ENCODE results near the gene ATP2B2.

ATP2B2 gene

DNA sequence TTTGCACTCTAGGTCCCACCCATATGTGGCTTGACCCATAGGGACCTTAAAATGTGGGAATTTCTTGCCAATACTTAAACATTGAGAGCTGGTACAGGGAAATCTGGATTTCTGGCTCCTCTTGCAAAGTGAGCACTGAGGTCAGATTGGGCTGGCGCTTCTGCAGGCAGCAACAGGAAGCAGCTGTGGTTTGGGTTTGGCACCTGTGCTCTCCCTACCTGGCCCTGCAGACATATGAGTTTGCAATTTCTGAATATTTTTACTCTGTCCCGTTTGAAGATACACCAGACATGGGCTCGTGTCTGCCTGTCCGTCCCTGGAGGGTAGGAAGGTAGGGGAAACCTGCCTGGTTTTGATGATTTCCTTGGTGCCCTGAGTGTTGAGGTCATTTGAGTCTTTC is 109.7 kb downstream of the ATP2B2 start:
- Histone ChIP-seq H3K36me3 (ENCODE audit: control insufficient read depth in 2 of 2, insufficient read depth in 1 of 2, low read length in 2 of 2) (no peaks in the 10 kb centered on the region), H3K9me3 (ENCODE audit: control insufficient read depth, insufficient read depth, low read depth, low read length) (no peaks in the 10 kb centered on the region), H3K4me3 (ENCODE audit: low read depth, low read length) (no peak overlapping the region), H3K4me1 (ENCODE audit: control insufficient read depth, insufficient read depth, low read length) (no peaks in the 10 kb centered on the region), H3K27ac (ENCODE audit: extremely low read depth, low read depth, low read length) (no peak overlapping the region)
- ChIA-PET CTCF (interaction anchor here (0.6 kb wide), 1 partner anchor 74 kb away, joined by 4 read pairs; no protein-coding TSS in a partner anchor), POLR2A (no interaction called here)
- TF ChIP-seq ZNF48 (tag by site-specific recombination; IDR thresholded peaks at IDR 0.05): no peak
- no peak for TF ChIP-seq EGR2 (tag by site-specific recombination; IDR thresholded peaks at IDR 0.05; ENCODE audit: low read depth)
- TF ChIP-seq ZNF2 (tag by site-specific recombination; IDR thresholded peaks at IDR 0.05): no peak
- TF ChIP-seq, protein P1, sequence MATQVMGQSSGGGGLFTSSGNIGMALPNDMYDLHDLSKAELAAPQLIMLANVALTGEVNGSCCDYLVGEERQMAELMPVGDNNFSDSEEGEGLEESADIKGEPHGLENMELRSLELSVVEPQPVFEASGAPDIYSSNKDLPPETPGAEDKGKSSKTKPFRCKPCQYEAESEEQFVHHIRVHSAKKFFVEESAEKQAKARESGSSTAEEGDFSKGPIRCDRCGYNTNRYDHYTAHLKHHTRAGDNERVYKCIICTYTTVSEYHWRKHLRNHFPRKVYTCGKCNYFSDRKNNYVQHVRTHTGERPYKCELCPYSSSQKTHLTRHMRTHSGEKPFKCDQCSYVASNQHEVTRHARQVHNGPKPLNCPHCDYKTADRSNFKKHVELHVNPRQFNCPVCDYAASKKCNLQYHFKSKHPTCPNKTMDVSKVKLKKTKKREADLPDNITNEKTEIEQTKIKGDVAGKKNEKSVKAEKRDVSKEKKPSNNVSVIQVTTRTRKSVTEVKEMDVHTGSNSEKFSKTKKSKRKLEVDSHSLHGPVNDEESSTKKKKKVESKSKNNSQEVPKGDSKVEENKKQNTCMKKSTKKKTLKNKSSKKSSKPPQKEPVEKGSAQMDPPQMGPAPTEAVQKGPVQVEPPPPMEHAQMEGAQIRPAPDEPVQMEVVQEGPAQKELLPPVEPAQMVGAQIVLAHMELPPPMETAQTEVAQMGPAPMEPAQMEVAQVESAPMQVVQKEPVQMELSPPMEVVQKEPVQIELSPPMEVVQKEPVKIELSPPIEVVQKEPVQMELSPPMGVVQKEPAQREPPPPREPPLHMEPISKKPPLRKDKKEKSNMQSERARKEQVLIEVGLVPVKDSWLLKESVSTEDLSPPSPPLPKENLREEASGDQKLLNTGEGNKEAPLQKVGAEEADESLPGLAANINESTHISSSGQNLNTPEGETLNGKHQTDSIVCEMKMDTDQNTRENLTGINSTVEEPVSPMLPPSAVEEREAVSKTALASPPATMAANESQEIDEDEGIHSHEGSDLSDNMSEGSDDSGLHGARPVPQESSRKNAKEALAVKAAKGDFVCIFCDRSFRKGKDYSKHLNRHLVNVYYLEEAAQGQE (tag by site-specific recombination; IDR thresholded peaks at IDR 0.05): no peak
- no peak for TF ChIP-seq ZNF155 (tag by site-specific recombination; IDR thresholded peaks at IDR 0.05)

DNA sequence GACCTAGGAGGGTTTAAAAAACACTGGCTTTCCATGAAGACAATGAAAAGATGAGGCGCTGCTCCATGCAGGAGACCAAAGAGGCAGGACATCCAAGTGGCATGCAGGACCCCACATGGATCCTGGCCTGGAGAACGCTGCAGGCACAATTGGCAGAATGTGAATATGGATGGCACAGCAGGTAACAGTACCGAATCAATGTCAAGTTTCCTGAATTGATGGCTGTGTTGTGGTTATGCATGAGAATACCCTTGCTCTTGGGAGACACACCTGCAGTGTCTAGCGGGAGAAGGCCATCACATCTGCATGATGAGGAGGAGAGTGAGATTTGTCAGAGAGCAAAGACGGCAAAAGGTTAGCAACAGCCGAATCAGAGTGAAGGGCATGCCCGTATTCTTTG is 110.2 kb downstream of the ATP2B2 start:
- ChIA-PET CTCF (no interaction called here), POLR2A (no interaction called here)
- TF ChIP-seq ZNF701 (tag by site-specific recombination; IDR thresholded peaks at IDR 0.05) (no peak), ZNF416 (tag by site-specific recombination; IDR thresholded peaks at IDR 0.05) (no peak), SCRT2 (tag by site-specific recombination; IDR thresholded peaks at IDR 0.05) (no peak), ZNF221 (tag by site-specific recombination; IDR thresholded peaks at IDR 0.05; ENCODE audit: borderline replicate concordance) (no peak), ZNF223 (tag by site-specific recombination; IDR thresholded peaks at IDR 0.05) (no peak), KLF16 (tag by site-specific recombination; IDR thresholded peaks at IDR 0.05) (no peak), ZNF292 (tag by site-specific recombination; IDR thresholded peaks at IDR 0.05; ENCODE audit: borderline replicate concordance, low read depth) (no peak), ZFHX2 (tag by site-specific recombination; conservative IDR thresholded peaks at IDR 0.05) (no peak), ZNF560 (tag by site-specific recombination; IDR thresholded peaks at IDR 0.05; ENCODE audit: borderline replicate concordance) (no peak), ZNF10 (tag by site-specific recombination; IDR thresholded peaks at IDR 0.05) (no peak), ZNF16 (tag by site-specific recombination; IDR thresholded peaks at IDR 0.05; ENCODE audit: low read depth) (no peak), ZNF549 (tag by site-specific recombination; IDR thresholded peaks at IDR 0.05) (no peak), ZNF433 (tag by site-specific recombination; IDR thresholded peaks at IDR 0.05; ENCODE audit: low read depth) (no peak), ZNF239 (tag by site-specific recombination; IDR thresholded peaks at IDR 0.05) (no peak), ZNF423 (tag by site-specific recombination; IDR thresholded peaks at IDR 0.05) (no peak)
- TF ChIP-seq, protein P2, sequence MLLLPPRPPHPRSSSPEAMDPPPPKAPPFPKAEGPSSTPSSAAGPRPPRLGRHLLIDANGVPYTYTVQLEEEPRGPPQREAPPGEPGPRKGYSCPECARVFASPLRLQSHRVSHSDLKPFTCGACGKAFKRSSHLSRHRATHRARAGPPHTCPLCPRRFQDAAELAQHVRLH (tag by site-specific recombination; IDR thresholded peaks at IDR 0.05): no peak
- TF ChIP-seq, protein P3, sequence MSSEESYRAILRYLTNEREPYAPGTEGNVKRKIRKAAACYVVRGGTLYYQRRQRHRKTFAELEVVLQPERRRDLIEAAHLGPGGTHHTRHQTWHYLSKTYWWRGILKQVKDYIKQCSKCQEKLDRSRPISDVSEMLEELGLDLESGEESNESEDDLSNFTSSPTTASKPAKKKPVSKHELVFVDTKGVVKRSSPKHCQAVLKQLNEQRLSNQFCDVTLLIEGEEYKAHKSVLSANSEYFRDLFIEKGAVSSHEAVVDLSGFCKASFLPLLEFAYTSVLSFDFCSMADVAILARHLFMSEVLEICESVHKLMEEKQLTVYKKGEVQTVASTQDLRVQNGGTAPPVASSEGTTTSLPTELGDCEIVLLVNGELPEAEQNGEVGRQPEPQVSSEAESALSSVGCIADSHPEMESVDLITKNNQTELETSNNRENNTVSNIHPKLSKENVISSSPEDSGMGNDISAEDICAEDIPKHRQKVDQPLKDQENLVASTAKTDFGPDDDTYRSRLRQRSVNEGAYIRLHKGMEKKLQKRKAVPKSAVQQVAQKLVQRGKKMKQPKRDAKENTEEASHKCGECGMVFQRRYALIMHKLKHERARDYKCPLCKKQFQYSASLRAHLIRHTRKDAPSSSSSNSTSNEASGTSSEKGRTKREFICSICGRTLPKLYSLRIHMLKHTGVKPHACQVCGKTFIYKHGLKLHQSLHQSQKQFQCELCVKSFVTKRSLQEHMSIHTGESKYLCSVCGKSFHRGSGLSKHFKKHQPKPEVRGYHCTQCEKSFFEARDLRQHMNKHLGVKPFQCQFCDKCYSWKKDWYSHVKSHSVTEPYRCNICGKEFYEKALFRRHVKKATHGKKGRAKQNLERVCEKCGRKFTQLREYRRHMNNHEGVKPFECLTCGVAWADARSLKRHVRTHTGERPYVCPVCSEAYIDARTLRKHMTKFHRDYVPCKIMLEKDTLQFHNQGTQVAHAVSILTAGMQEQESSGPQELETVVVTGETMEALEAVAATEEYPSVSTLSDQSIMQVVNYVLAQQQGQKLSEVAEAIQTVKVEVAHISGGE (tag by site-specific recombination; conservative IDR thresholded peaks at IDR 0.05; ENCODE audit: low read depth): no peak
- TF ChIP-seq, protein P4, sequence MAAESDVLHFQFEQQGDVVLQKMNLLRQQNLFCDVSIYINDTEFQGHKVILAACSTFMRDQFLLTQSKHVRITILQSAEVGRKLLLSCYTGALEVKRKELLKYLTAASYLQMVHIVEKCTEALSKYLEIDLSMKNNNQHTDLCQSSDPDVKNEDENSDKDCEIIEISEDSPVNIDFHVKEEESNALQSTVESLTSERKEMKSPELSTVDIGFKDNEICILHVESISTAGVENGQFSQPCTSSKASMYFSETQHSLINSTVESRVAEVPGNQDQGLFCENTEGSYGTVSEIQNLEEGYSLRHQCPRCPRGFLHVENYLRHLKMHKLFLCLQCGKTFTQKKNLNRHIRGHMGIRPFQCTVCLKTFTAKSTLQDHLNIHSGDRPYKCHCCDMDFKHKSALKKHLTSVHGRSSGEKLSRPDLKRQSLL (tag by site-specific recombination; IDR thresholded peaks at IDR 0.05): no peak
- TF ChIP-seq, protein P5, sequence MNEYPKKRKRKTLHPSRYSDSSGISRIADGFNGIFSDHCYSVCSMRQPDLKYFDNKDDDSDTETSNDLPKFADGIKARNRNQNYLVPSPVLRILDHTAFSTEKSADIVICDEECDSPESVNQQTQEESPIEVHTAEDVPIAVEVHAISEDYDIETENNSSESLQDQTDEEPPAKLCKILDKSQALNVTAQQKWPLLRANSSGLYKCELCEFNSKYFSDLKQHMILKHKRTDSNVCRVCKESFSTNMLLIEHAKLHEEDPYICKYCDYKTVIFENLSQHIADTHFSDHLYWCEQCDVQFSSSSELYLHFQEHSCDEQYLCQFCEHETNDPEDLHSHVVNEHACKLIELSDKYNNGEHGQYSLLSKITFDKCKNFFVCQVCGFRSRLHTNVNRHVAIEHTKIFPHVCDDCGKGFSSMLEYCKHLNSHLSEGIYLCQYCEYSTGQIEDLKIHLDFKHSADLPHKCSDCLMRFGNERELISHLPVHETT (tag by site-specific recombination; IDR thresholded peaks at IDR 0.05): no peak
- no peak overlapping the region for H3K4me3 ChIP-seq (ENCODE audit: low read depth, low read length)
- H3K4me1 ChIP-seq (ENCODE audit: control insufficient read depth, insufficient read depth, low read length): no peaks in the 10 kb centered on the region
- no peak overlapping the region for H3K27ac ChIP-seq (ENCODE audit: extremely low read depth, low read depth, low read length)
- H3K9me3 ChIP-seq (ENCODE audit: control insufficient read depth, insufficient read depth, low read depth, low read length): no peaks in the 10 kb centered on the region
- no peaks in the 10 kb centered on the region for H3K36me3 ChIP-seq (ENCODE audit: control insufficient read depth in 2 of 2, insufficient read depth in 1 of 2, low read length in 2 of 2)
